Keratinocyte (primary cell): ENCODE measurements around the gene GPR39. TPM values are rescaled to one million over a fixed set of nuclear protein-coding genes. Genes with fewer than 3 reads are reported as not detected.

ENCODE experiments used
- DNase-seq: peaks from one replicate; pipeline ENCODE4 v3.0.0-alpha.2; 2011; ENCODE audit warnings: low read depth, missing footprints, low spot score
- FAIRE-seq: peaks from 2 replicates; lab custom pipeline; 2011; peaks lifted over from hg19 to GRCh38; lab: Jason Lieb, UNC
- H2AFZ ChIP-seq: 2 replicates; pipeline ENCODE4 v1.6.0; 2012; ENCODE audit warnings: low read length, control low read depth, inconsistent platforms; ENCODE audit not compliant: control insufficient read depth
- H3K27ac ChIP-seq: 2 replicates; pipeline ENCODE4 v1.5.1; 2011; ENCODE audit warnings: low read length; ENCODE audit not compliant: control insufficient read depth, insufficient read depth
- H3K27me3 ChIP-seq: 3 replicates; pipeline ENCODE4 v1.6.0; 2011; ENCODE audit warnings: low read length; ENCODE audit not compliant: control insufficient read depth, insufficient read depth; ENCODE audit errors: extremely low read depth
- H3K36me3 ChIP-seq, 2 experiments: 2 replicates in 1 of 2; 3 replicates in 1 of 2; pipeline ENCODE4 v1.5.1; 2011; ENCODE audit warnings: low read length in 2 of 2, mild to moderate bottlenecking in 1 of 2; ENCODE audit not compliant: control insufficient read depth in 2 of 2, insufficient read depth in 2 of 2; ENCODE audit errors: extremely low read depth in 1 of 2
- H3K4me1 ChIP-seq: 3 replicates; pipeline ENCODE4 v1.5.1; 2011; ENCODE audit warnings: low read length; ENCODE audit not compliant: control insufficient read depth, insufficient read depth; ENCODE audit errors: extremely low read depth
- H3K4me2 ChIP-seq: 3 replicates; pipeline ENCODE4 v1.6.0; 2011; ENCODE audit warnings: low read depth, low read length; ENCODE audit not compliant: control insufficient read depth, insufficient read depth; ENCODE audit errors: extremely low read depth
- H3K4me3 ChIP-seq, 3 experiments: fragments of 200-600 bp in 1 of 3; sonication (generic) in 1 of 3; 2 replicates in 2 of 3; 3 replicates in 1 of 3; pipeline ENCODE4 v1.5.1; 2011 to 2016; ENCODE audit warnings: low read length in 3 of 3, mild to moderate bottlenecking in 3 of 3, control low read depth in 2 of 3, inconsistent platforms in 1 of 3, low read depth in 1 of 3, mixed read lengths in 1 of 3, mixed run types in 1 of 3, moderate library complexity in 1 of 3; ENCODE audit not compliant: control insufficient read depth in 2 of 3, insufficient read depth in 2 of 3; ENCODE audit errors: extremely low read depth in 1 of 3
- H3K79me2 ChIP-seq: 2 replicates; pipeline ENCODE4 v1.6.0; 2012; ENCODE audit warnings: low read length; ENCODE audit not compliant: control insufficient read depth, insufficient read depth
- H3K9ac ChIP-seq: 3 replicates; pipeline ENCODE4 v1.6.0; 2011; ENCODE audit warnings: low read length; ENCODE audit not compliant: control insufficient read depth, insufficient read depth; ENCODE audit errors: extremely low read depth
- H3K9me1 ChIP-seq: 3 replicates; pipeline ENCODE4 v1.6.0; 2011; ENCODE audit warnings: low read length; ENCODE audit not compliant: control insufficient read depth, insufficient read depth; ENCODE audit errors: extremely low read depth
- H3K9me3 ChIP-seq: 2 replicates; pipeline ENCODE4 v1.5.1; 2012; ENCODE audit warnings: low read depth, low read length; ENCODE audit not compliant: control insufficient read depth
- H4K20me1 ChIP-seq: 3 replicates; pipeline ENCODE4 v1.6.0; 2011; ENCODE audit warnings: low read length; ENCODE audit not compliant: control insufficient read depth, insufficient read depth; ENCODE audit errors: extremely low read depth
- CTCF ChIP-seq, 3 experiments: IDR thresholded peaks in 1 of 3; conservative IDR thresholded peaks in 1 of 3; optimal IDR thresholded peaks in 1 of 3; 2 replicates in 2 of 3; 3 replicates in 1 of 3; pipeline versions ENCODE3 to v1.5.1; 2011; ENCODE audit warnings: low read length in 3 of 3, mild to moderate bottlenecking in 3 of 3, moderate library complexity in 2 of 3, control low read depth in 1 of 3, inconsistent platforms in 1 of 3; ENCODE audit not compliant: insufficient read depth in 2 of 3; ENCODE audit errors: extremely low read depth in 1 of 3
- EZH2 ChIP-seq: IDR thresholded peaks from one replicate; pipeline ENCODE4 v1.6.1; 2012; ENCODE audit warnings: inconsistent platforms, mild to moderate bottlenecking, low read length, moderate library complexity
- dilution Hi-C: fragments of 300-500 bp; cut with MboI; formaldehyde crosslinking; loops from one replicate; pipeline ENCODE4 v1.7.0; 2020; ENCODE audit warnings: low sequenced_read_pairs; ENCODE audit not compliant: extremely low pct_ligation_motif_present
- polyA plus RNA-seq, 5 experiments: library from polyadenylated mRNA; depleted of rRNA in 3 of 5; stranded (reverse) in 3 of 5; stranded (forward) in 1 of 5; unstranded in 1 of 5; fragments of >200 nt; gene quantifications; 1 replicate in 1 of 5; 2 replicates in 3 of 5; 3 replicates in 1 of 5; pipeline versions ENCODE4 v1.2.1 to v1.2.3, GENCODE V29; 2011 to 2012; ENCODE audit warnings: missing spikeins in 2 of 5, low read depth in 1 of 5, low replicate concordance in 1 of 5

The GPR39 gene
- polyA plus RNA-seq, 1 donor (not counting 4 experiments of a cell fraction or from before 2014, with no cell fraction given): 4.7 TPM

GRCh38 chr2:132540166-132540565 lies 123.6 kb downstream of the GPR39 start:
- dilution Hi-C loops: no loop called here
- Histone ChIP-seq H2AFZ (no peak overlapping the region), H3K9me3 (peaks cover 10% of the 10 kb centered on the region), H3K9me1 (peaks cover 2% of the 10 kb centered on the region), H3K27ac (no peak overlapping the region), H3K27me3 (no peaks in the 10 kb centered on the region), H3K4me3 (no peak overlapping the region), H3K79me2 (no peaks in the 10 kb centered on the region), H3K4me2 (no peak overlapping the region), H3K9ac (no peak overlapping the region), H3K36me3 (no peaks in the 10 kb centered on the region), H4K20me1 (no peaks in the 10 kb centered on the region), H3K4me1 (peaks cover 7% of the 10 kb centered on the region)
- no peak for TF ChIP-seq CTCF (optimal IDR thresholded peaks at IDR 0.05 in 1 of 3, IDR thresholded peaks at IDR 0.05 in 1 of 3, conservative IDR thresholded peaks at IDR 0.05 in 1 of 3; ENCODE audit: extremely low read depth in 1 of 3, insufficient read depth in 2 of 3, low read length in 3 of 3)
- no peak for TF ChIP-seq EZH2
- DNase-seq: no peak
- no peak for FAIRE-seq

GRCh38 chr2:132542953-132543569 lies 126.5 kb downstream of the GPR39 start:
- Histone ChIP-seq H3K79me2 (no peaks in the 10 kb centered on the region), H3K4me1 (peaks cover 7% of the 10 kb centered on the region), H3K36me3 (no peaks in the 10 kb centered on the region), H3K9me3 (peaks cover 10% of the 10 kb centered on the region), H3K9ac (no peak overlapping the region), H3K27me3 (no peaks in the 10 kb centered on the region), H3K9me1 (peaks cover 2% of the 10 kb centered on the region), H3K4me2 (no peak overlapping the region), H3K27ac (no peak overlapping the region), H2AFZ (no peak overlapping the region), H3K4me3 (no peak overlapping the region), H4K20me1 (no peaks in the 10 kb centered on the region)
- no peak for DNase-seq
- dilution Hi-C loops: no loop called here
- no peak for FAIRE-seq
- TF ChIP-seq CTCF (optimal IDR thresholded peaks at IDR 0.05 in 1 of 3, IDR thresholded peaks at IDR 0.05 in 1 of 3, conservative IDR thresholded peaks at IDR 0.05 in 1 of 3; ENCODE audit: extremely low read depth in 1 of 3, insufficient read depth in 2 of 3, low read length in 3 of 3): no peak
- TF ChIP-seq EZH2: no peak
